ENCODE data around the gene SRRT.

The SRRT gene, protein sequence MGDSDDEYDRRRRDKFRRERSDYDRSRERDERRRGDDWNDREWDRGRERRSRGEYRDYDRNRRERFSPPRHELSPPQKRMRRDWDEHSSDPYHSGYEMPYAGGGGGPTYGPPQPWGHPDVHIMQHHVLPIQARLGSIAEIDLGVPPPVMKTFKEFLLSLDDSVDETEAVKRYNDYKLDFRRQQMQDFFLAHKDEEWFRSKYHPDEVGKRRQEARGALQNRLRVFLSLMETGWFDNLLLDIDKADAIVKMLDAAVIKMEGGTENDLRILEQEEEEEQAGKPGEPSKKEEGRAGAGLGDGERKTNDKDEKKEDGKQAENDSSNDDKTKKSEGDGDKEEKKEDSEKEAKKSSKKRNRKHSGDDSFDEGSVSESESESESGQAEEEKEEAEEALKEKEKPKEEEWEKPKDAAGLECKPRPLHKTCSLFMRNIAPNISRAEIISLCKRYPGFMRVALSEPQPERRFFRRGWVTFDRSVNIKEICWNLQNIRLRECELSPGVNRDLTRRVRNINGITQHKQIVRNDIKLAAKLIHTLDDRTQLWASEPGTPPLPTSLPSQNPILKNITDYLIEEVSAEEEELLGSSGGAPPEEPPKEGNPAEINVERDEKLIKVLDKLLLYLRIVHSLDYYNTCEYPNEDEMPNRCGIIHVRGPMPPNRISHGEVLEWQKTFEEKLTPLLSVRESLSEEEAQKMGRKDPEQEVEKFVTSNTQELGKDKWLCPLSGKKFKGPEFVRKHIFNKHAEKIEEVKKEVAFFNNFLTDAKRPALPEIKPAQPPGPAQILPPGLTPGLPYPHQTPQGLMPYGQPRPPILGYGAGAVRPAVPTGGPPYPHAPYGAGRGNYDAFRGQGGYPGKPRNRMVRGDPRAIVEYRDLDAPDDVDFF

DNA sequence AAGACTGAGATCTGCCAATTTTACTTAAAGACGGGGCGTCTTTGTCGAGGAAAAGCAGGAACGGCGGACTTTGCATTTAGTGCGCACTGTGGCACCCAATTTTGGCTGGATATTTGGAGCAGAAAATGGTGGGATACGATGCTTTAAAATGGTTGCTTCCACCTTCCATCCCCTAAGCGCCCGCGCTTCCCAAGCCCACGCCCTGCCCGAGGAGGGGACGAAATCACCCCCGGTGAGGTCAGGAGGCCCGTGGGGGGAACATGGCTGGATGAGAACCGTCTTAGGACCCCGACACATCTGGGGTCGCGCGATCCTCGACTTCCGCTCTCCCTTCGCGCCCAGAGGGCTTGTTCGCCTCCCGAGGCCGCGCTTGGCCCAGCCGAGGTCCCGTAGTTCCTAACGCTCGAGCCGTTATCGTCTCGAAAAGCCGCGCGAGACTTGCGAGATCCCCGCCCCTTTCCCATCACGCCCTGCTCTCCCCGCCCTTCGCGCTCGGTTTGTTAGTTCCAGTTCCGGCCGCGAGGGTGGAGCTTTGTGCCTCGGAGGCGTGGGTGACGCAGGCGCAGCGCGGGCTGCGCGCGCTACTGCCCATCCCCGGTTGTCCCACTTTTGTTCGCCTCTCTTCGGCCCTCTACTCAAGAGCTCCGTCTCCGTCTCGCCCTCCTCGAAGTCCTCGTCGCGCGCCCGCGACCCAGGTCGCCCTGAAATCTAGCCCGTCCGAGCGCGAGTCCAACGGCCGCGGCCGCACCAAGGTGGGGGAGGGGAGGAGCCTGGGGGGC, at the start of gene SRRT:
Gene SRRT, plus strand, starts transcription at position 527 of the 779 bp plus-strand sequence. CDS start 488 bp downstream, outside the sequence.
- peak; percentile 99 for DNase-seq

DNA sequence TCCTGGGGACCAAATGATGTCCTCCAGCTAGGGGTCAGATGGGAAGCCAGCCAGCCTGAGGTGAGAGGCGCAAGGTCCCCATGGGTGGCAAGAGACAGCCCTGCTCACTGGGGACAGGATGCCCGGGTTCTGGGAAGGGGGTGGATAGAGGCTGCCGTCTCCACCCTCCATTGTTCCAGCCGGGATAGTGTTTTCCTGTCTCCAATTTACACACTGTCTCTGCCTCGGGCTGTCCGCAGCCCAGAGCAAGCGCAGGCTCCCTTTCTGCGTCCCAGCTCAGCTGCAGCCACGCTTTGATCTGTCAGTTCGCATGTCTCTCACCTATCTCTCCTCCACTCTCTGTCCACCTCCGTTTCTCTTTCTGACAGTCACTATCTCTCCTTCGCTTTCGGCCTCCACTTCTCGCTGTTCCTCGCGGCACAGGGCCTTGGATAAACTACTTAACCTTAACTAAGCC, 49.7 kb upstream of the SRRT start:
- no peak for DNase-seq

DNA sequence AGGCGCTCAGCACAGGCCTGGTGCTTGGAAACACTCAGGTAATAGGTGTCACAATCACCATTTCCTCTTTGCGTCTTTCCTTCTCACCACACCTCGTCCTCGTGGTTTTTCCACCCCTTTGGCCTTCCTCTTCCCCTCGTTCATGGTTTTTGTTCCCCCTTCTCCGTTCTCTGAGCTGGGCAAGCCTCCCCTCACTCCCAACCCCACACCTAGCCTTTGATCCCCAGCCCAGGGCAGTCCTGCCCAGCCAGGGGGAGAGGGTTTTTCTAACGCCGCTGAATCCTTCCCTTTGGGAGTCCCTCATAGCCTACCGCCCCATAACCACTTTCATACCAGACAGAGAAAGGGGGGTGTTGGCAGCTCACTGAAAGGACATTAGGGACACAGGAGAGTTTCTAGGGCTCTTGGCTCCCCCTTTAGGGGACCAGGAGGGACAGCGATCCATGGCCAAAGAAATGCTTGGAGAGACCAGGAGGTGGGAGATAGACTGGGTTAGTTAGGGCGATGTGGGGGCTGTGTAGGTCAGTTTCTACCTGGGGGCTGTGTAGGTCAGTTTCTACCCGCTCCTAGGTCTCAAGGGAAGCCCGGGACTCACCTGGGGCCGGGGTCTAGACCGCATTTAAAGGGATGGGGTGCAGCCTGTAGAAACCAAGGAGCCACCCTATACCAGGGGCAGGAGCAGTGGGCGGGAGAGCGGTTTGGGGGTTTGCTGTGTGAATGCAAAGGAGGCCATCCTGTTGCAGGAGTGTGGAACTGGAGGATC, 49.0 kb upstream of the SRRT start:
- DNase-seq: no peak

DNA sequence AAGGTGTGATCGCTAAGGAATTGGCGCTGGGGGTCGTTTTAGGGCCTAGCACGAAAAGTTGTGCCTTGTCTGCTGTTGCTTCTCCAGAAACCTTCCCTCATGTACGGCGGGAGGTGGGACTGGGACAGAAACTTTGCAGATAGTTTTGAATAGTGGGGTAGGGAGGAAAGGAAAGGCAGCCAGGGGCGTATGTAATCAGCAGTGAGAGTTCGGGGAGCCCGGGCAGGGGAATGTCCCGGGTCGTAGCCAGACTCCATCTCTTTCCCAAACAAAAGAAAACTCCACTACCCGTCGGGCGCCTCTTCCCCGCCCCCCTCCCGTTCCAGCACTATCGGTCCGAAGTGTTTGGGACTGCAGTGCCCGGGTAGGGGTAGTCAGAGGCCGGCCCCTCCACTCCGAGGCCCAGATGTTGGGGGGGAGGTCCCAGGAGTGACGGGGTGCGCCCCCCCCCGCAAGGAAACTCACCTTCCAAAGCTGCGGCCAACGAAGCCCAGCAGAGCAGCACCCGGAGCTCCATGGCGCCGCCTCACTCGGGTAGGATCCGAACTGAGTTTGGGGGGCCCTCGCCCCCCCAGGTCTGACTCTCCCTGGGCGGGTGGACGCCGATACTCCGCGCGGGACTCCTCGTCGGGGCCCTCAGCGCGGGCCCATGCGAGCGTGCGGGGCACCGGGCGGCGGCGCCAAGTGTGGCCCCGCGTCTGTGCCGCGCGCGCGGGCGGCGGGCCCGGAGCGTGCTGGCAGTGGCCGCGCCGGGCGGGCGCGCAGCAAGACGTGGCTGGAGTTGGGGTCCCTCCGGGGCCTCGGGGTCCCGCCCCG, 48.2 kb upstream of the SRRT start:
- DNase-seq: no peak

DNA sequence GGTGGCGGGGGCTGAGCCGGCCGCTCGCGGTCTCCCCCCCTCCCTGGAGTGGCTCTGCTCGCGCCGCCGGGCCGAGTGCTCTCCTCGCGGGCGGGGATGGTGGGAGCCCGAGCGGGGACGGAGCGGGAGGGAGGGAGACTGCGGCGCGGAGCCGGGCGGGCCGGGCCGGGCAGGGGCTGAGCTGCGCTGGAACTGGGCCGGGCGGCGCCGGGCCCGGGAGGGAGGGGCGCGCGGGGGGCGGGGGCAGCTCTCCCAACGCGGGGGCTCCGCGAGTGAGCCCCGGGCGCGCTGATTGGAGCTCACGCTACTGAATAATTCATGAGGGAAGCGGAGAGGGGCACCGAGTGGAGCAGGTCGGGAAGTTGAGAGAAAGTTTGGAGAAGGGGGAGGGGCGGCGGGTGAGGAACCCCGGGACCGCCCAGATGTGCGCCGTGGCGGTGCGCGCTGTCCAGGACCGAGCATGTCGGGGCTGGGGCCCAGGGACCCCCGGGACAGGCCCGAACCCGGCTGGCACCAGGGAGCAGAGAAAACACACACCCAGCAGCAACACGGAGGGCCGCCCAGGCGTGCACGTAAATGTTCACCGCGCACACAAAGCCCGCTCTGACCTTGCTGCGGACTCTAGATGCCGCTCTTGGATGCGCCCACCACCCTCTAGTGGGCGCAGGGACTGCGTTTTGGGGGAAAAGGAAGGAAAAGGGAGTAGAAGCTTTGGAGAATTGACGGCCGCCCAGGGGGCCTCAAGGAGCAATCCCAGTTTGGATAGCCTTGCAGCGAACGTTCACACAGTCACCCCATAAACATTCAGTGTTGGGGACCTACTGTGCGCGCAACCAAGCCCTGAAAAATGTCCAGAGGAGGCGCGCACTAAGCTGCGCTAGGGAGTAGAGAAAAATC, 47.3 kb upstream of the SRRT start, which contains the start of gene EPHB4:
Gene EPHB4, minus strand, starts transcription at position 194 of the 897 bp plus-strand sequence. CDS start 493 bp downstream, outside the sequence.
- no peak for DNase-seq

DNA sequence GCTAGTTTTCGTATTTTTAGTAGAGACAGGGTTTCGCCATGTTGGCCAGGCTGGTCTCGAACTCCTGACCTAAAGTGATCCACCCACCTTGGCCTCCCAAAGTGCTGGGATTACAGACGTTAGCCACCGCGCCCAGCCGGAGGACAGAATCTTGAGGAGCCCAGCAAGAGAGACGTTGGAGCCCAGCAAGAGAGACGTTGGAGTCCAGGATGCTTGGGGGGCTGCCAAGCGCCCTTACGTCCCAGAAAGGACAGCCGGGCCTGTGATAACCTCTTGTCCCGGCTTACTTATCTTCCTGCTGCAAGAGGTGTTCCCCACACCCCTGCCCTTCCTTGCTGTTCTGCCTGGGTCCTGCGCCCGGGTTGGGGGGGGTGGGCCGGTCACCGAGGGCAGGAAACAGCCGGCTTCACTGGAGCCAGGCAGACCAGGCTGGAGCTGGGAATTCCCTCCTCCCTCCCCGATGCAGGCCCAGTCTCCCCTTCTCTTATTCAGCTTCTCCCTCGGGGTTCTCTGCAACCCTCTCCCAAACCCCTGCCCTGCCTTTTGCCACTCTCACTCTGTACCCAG, 45.7 kb upstream of the SRRT start:
- DNase-seq: no peak

DNA sequence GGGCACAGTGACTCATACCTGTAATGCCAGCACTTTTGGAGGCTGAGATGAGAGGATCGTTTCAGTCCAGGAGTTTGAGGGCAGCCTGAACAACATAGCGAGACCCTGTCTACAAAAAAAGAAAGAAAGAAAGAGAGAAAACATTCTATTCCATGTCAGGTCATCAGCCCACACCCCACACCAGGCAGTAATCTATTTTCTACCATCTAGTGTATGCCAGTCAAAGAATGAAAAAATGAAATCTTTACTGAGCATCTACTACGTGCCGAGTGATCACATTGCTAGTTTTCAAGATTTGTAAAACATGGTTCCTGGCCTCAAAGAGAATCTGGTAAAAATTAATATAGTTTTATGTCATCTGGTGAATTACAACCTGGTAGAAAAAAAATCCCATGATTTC, 44.5 kb upstream of the SRRT start:
- DNase-seq: no peak

DNA sequence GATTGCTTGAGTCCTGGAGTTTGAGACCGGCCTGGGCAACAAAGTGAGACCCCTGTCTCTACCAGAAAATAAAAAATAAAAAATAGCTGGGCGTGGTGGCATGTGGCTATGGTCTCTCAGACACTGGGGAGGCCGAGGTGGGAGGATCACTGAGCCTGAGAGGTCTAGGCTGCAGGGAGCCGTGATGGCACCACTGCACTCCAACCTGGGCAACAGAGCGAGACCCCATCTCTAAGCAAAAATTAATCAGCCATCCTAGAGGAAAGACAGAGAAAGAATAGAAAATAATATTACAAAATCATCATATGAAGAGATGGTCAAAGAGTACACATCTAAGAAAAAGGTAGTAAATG, 42.6 kb upstream of the SRRT start:
- DNase-seq: no peak

DNA sequence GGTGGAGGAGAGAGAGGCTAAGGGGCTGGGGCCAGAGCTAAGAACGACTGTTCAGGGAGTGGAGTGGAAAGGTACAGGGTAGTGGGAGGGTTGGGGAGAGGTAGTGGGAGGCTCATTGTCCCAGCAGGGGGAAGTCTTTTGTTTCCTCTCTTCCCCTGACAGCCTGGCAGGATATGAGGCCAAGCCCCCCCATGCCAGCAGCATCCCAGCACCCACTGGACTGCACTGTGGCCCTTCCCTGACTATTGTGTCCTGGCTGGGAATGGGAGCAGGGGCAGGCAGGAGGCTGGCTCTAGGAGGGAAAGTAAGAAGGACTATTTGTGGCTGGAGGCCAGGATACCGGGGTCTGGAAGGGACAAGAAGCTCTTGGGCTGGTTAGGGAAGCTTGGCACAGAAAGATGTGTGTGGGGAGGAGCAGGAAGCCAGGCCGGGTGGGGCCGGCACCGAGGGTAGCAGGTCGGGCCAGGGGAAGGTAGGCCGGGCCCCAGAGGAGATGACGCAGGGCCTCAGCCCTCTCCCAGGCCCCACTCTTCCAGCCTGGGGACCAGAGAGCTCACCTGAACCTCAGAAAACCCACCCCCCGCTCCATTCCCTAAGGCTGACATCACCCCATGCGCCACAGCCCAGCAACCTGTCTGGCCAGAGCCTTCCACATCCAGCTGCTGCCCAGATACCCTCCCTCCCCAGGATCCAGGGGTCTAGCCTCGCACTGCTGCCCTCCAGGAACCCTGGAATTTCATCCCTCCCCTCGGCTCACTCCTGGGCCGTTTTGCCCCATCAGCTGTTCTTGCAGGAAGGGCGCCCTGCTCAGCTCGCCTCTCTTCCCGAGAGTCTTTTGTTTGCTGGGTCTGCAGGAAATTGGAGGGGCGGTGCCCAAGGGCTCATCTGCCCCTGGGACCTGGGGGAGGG, 38.7 kb upstream of the SRRT start:
- DNase-seq: no peak

DNA sequence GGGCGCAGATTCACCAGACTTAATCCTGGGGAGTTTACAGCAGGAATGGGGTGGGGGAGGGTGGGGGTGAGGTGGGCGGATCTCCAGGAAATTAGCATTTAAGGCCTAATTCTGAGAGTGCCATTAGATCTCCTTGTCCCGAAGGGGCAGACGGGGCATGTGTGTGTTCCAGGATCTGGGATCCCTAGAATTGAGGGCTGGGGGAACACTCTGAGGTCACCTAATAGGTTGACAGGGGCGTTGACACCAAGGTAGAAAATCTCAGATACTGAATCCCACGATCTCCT, 38.1 kb upstream of the SRRT start:
- no peak for DNase-seq

DNA sequence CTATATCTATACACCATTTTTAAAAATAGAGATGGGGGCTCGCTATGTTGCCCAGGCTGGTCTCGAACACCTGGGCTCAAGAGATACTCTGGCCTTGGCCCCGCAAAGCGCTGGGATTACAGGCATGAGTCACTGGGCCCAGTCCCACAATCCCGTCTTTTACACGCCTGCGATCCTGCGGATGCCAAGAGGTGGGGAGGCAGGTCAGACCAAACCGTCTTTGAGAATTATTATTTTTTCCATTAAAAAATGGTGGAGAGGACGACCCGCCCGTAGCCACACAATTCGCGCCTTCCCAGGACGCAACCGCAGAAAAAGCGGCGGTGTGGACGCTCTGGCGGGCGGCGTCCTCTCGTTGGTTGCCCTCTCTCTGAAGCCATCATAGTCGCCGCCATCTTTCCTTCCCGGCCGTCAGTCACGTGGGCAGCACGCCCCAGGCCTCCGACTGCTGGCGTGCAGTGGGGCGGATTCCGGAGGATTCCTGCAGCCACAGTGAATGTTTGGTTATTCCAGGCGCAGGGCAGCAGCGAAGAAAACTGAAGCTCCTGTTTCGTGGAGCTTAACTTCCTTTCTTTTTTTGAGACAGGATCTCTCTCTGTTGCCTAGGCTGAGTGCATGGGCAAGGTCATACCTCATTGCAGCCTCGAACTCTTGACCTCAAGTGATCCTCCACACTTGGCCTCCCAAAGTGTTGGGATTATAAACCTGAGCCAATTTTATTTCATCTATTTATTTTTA, 37.6 kb upstream of the SRRT start:
- peak; percentile 82 for DNase-seq

DNA sequence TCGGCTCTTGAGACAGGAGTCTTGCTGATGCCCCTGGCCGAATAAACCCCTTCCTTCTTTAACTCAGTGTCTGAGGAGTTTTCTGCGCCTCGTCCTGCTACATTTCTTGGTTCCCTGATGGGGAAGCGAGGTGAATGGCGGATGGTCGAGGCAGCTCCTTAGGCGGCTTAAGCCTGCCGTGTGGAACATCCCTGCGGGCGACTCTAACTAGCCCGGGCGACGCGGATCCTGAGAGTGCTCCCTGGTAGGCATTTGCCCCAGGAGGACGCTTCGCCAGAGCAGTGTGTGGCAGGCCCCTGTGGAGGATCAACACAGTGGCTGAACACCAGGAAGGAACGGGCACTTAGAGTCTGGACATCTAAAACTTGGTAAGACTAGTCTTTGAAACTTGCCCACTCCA, 35.5 kb upstream of the SRRT start:
- no peak for DNase-seq

DNA sequence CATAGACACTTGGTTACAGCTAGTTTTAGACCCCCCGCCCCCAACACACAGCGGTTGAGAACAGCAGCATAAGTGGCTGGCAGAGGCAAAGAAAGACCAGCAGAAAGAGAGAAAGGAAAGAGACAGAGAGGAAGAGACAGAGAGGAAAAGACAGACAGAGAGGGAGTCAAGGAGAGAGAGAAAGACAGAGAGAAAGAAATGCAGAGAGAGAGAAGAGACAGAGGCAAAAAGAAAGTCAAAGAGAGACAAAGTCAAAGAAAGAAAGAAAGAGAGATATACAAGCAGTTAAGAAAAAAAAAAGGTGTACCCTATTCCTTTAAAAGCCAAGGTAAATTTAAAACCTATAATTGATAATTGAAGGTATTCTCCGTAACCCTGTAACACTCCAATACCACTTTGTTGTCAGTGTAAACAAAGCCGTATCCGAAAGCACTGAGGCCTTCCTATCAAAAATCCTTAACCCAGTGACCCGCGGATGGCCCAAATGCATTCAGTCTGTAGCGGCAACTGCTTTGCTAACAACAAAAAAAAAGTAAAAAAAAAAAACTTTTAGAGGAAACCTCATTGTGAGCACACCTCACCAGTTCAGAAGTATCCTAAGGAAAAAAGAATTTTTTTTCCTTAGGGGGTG, 34.3 kb upstream of the SRRT start:
- no peak for DNase-seq

DNA sequence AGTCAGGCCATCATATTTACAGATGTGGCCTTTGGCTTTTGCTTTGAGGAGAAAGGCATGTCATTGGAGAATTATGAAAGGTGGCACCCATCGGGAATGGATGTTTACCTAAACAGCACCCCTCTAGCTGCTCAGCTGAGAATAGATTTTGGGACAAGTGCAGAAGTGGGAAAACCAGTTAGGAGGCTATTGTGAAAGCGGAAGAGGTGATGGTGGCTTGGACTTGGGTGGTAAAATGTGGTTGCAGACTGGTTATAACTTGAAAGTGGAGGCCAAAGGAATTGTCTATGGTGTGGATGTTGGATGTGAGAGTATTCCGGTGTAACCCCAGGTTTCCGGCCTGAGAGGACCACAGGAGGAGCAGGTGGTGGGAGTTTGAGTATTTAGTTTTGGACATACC, 27.5 kb upstream of the SRRT start:
- no peak for DNase-seq

DNA sequence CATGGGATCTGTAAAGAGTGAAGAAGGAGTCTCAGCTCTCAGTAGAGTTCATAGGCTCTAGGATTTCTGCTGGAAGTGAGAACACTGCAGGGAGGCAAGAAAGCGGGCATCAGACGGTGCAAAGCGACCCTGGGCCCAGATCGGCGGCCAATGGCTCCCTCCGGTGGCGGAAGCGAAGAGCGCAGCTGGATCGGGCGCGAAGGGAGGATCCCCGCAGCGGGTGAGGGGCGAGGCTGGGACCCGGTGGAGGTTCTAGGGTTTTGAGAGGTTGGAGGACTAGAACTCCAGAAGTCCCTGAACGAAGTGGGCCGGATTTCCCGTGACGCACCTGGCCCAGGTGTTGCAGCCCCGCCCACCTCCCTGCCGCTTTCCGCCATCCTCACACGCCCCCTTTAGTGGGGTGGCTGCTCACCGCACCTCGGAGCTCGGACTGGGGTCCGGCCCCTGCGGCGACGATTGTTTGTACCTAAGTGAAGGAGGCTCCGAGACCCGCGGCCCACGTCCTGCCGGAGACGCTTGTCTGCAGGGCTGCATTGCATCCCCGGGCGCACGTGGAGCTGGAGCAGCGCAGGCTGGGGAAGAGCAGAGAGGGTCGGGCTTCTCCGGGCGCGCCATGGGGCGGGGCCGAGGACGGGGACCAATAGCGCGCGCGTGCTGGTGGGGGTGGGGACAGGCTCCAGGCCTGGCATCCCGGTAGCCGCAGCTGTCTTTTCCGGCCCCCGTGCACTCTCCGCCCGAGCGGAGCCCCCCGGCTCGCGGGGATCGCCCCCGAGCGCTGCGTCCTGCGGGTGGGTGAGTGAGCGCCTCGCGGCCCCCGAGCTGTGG, 22.6 kb upstream of the SRRT start, which contains the start of gene SLC12A9:
Gene SLC12A9, plus strand, starts transcription at position 666 of the 825 bp plus-strand sequence. CDS start 1,485 bp downstream, outside the sequence.
- DNase-seq: peak; percentile 87

DNA sequence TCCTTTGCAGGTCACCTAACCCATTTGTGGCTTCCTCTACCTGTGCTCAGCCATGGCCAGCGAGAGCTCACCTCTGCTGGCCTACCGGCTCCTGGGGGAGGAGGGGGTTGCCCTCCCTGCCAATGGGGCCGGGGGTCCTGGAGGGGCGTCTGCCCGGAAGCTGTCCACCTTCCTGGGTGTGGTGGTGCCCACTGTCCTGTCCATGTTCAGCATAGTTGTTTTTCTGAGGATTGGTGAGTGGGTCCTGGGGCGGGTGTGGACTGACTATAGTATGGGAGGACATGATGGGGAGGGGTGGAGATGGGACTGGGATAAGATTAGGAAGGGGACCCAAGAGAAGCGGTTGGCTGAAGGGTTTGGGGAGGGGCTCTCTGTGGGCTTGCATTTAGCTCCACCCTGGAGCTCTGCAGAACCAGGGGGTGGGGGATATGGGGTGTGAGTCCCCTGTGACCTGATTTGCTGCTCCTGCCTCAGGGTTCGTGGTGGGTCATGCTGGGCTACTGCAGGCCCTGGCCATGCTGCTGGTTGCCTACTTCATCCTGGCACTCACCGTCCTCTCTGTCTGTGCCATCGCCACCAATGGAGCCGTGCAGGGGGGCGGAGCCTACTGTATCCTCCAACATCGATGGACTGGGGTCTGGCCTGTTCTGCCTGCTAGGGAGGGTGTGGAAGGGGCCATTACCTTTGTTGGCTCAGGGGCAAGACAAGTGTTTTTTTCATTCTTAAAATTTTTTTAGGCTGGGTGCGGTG, 20.6 kb upstream of the SRRT start:
- DNase-seq: no peak
